Measurements from ENCODE around the gene NUP42.
"Not testable (repeated sequence)": the region's sequence is repeated elsewhere in the genome, so short reads cannot be mapped to it uniquely, and the experiment has no call there.

Gene NUP42

DNA sequence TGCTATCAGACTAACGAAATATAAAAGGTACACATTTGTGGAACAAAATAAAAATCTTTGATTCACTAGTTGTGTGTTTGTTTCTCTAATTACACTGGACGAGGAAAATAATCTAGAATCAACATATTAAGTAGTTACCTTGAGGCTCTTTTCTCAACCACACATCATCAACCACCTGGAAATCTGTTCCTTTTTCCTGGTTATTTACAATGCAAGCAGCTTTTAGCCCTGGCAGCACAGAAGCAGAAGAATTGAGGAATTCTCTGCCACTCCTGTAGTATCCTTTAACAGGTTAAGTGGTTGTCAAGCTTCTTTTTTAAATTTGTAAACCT is 23.7 kb downstream of the NUP42 start:
- no peak for DNase-seq

- no peak for DNase-seq
Measured at GRCh38 chr7:23205909-23206767, 24.3 kb downstream of the NUP42 start.

DNA sequence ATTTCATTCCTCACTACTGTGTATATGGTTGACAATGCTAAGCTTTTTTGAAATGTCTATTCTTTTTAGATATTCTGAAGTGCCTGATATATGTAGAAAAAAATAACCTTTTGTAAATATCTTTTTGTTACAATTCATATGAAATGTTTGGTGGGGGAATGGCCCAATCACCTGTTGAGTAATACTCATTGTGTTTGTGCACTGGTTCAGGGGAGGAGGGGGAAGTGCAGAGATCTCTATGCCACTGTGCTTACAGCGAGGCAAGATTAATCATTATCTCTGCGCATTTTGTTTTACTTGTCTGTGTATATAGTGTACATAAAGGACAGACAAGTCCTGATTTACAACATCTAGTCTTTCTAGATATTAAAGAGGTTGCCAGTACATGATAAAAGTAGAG is 25.2 kb downstream of the NUP42 start:
- DNase-seq: no peak

DNA sequence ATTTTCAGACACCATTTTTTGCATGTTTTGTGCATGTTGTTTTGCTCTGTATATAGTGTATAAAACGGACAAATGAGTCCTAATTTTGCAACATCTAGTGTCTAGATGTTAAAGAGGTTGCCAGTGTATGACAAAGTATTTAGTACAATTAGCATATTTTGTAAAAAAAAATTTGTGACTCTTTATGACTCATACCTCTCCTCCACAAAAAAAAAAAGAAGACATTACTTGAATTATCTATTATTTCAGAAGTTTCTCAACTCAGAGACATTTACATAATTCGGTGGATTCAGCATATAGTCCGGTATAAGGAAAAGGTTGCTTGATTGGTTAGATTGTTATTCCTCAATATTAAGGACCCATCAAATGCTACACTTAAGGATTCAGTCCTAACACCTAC is 26.0 kb downstream of the NUP42 start:
- no peak for DNase-seq

GRCh38 chr7:23208316-23208715 is 26.5 kb downstream of the NUP42 start:
- no peak for DNase-seq

- no peak for DNase-seq
Measured at GRCh38 chr7:23210506-23210905, 28.7 kb downstream of the NUP42 start.

GRCh38 chr7:23211589-23211988 is 29.7 kb downstream of the NUP42 start:
- no peak for DNase-seq

DNA sequence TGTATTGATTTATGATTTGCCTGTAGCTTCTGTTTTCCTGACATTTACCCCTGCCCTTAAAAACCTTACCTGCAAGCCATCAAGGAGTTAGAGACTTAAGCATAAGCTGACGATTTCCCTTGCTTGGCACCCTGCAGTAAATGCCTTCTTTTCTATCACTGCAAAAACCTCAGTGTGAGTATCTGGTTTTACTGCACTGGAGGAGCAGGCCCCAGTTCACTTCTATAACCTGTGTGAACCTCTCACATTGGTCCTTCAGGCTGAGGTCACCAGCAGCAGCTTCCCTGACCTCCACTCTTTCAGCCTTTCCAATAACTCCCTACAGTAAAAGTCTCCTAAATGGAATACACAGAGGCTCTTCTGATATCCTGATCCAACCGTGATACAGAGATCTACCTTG is 30.5 kb downstream of the NUP42 start:
- no peak for DNase-seq

GRCh38 chr7:23212841-23213240 is 31.0 kb downstream of the NUP42 start:
- no peak for DNase-seq

DNA sequence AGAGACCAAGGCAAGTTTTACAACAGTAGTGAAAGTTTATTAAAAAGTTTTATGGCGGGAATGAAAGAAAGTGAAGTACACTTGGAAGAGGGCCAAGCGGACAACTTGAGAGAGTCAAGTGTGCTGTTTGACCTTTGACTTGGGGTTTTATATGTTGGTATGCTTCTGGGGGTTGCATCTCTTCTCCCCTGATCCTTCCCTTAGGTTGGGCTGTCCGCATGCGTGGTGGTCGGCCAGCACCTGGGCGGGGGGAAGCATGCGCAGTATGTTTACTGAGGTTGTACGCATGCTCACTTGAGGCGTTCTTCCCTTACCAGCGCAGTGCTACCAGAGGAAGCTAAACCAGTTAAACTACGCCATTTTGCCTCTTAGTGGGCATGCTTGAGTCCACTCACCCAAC is 31.9 kb downstream of the NUP42 start:
- DNase-seq: no peak

GRCh38 chr7:23214423-23214822 is 32.6 kb downstream of the NUP42 start:
- no peak for DNase-seq

DNA sequence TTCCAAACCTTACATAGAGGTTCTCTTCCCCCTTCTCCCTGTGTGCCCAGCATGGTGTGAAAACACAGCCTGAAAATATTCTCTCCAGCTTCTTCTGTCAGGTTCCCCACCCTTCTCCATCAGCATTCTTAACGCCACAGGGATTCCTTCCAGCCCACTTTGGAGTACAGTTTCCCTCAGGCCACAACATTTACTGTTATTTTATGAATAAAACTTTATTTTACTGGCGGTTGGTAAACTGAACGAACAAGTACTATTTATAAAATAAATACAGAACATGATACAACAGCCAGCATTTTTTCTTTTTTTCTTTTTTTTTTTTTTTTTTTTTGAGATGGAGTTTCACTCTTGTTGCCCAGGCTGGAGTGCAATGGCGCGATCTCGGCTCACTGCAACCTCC is 33.1 kb downstream of the NUP42 start:
- no peak for DNase-seq

GRCh38 chr7:23216021-23216420 is 34.2 kb downstream of the NUP42 start:
- DNase-seq: no peak

GRCh38 chr7:23218196-23218595 is 36.3 kb downstream of the NUP42 start:
- DNase-seq: no peak

DNA sequence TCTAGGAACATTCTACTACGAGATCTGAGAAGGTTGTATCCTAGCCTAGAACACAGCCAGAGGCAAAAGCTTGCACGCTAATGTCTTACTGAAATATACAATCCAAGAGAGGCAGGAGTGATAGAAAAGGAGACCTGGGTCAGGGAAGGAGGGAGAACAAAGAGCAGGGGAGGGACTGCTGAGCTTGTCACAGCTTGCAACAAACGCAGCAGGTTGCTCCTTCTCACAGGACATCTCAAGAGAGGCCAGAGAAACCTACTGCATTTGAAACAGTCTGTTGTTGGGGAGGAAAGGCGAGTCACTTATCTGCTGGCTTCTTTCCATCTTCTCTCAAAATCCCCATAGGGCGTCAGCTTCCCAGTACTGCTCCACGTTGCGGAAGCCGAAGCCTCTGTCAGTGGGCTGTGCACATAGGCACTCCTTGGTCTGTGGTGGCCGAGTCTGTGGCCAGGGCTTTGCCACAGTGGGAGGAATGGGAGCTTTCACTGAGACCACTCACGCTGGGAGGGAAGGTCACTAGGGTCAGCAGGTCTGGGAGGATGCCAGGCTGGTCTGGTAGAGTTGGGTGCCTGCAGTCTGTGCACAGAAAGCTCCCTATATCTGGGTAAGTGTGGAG is 39.0 kb downstream of the NUP42 start:
- DNase-seq: no peak

DNA sequence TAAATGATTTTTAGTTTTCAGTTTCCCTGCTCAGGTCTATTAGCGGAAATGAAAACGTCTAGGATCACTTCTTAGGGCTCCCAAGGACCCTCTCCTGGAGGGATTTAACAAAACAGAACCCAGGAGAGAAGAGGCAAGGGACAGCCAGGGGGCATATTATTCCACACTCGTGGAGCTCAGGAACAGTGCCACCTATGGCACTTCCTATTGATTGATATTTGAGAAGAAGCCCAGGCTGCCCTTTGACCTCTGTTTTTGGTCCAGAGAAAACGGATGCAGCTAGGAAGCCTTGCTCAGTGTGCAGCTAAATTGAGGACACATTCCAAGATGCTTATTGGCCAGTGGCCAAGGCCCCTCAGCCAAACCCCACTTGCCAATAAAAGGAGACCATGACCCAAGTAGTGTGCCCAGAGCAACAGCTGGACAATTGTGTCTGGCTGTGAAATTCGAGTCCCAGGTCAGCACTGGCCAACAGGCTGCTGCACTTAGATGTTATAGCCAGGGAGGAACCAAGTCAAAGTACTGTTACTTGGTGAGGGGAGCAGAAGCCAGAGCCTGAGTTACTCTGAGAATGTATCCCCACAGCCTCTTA is 40.7 kb downstream of the NUP42 start:
- DNase-seq: no peak

DNA sequence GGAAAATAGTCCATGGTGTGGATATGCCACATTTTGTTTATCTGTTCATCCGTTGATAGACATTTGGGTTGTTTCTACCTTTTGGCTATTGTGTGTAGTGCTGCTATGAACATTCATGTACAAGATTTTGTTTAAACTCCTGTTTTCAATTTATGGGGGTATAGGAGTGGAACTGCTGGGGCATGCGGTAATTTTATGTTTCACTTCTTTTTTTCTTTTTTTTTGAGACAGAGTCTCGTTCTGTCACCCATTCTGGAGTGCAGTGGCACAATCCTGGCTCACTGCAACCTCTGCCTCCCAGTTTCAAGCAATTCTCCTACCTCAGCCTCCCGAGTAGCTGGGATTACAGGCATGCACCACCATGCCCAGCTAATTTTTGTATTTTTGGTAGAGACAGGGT is 42.5 kb downstream of the NUP42 start:
- DNase-seq: not testable (repeated sequence)

GRCh38 chr7:23226844-23227450 is 45.1 kb downstream of the NUP42 start:
- DNase-seq: no peak

DNA sequence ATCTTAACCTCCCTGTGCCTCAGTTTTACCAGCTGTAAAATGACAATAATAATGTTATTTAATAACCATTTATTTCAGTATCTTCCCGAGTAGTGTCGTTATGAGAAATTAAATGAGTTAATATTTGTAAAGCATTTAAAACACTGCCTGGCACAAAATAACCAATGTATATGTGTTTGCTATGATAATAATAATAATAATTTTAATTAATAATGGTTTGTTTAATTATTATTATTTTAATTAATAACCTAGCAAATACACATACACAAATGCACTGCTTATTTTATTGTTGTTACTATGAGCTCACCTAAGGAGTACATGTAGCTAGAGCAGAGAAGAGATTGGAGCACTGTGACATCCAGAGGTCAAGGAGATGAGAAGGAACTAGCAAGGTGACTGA is 46.6 kb downstream of the NUP42 start:
- no peak for DNase-seq

- DNase-seq: no peak
Measured at GRCh38 chr7:23230641-23231101, 48.8 kb downstream of the NUP42 start.

DNA sequence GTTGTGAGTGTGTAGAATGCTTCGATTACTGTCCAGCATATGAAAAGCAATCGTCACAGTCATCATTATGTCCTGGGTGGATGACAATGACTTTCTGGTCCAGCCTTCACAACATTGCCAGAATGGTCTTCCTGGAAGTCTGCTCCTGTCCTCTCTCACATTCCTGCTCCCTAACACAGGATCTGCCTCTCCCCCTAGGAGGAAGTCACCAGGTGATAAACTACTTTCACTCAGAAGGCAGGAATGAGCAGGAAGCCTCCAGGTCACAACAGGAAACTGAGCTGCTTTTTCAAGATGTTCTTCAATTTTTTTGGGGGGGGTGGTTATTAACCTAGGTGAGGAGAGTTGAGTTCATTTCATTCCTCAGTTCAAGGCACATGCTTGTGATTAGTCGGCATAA is 51.1 kb downstream of the NUP42 start:
- DNase-seq: no peak

DNA sequence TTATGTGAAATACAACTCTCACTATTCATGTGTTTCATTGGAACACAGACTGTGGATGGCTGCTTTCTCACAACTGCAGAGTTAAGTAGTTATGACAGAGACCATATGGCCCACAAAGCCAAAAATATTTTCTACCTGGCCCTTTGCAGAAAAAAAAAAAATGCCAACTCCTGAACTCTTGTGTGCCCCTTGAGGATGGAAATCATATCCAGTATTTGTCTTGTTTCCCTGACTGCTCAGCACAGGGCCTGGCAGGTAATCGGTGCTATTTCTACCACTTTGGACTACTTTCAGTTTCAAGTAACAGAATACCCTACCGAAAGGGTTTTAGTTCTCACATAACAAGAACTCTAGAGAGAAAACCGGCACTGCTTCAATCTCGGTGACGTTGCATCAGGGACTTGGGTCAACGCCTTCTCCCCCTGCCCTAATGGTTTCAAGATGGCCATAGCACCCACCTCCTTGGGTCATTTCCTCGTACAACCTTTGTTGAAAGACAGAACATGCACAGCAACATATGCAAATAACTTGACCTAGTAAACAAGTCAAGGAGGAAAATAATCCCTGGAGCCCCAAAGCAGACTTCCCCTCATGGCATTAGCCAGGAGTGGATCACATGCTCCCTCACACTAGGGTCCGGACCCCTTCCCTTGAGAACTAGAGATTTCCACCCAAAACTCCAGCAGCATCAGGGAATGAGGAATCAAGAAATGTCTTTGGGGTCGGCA is 52.9 kb downstream of the NUP42 start:
- no peak for DNase-seq

DNA sequence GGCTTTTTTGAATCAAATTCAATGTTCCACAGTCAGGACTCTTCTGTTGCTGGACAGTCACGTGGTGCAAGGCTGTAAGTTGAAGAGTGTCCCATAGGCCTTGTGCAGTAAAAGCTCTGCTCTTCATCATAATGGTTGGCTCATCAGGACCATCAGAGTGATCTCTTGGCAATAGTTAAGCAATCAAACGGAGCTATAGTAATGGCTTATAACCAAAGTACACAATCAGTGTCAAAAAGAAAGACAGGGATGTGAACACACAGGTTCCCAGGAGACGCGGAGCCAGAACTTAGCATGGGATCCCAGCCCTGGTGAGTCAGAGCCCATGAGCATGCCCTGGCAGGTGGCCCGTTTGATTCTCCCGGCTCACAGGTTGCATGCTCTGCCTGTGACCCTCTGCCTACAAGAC is 54.0 kb downstream of the NUP42 start:
- DNase-seq: peak; percentile 65

All from NCI-H446 treated with DMSO at 0.1 percent for 48 hours (cell line).